HCT116 (cell line): ENCODE measurements around the gene VWA5B1.

ENCODE experiments used
- EGR1 ChIP-seq: IDR thresholded peaks from 2 replicates; pipeline ENCODE4 v1.6.1; 2012; ENCODE audit warnings: low read depth
- POLR2A ChIP-seq: IDR thresholded peaks from 2 replicates; pipeline ENCODE4 v1.7.0; 2011; ENCODE audit warnings: borderline replicate concordance; ENCODE audit not compliant: insufficient read depth, insufficient read length; ENCODE audit errors: extremely low read depth
- POLR2AphosphoS5 ChIP-seq: IDR thresholded peaks from 2 replicates; pipeline ENCODE4 v1.6.1; 2011; ENCODE audit warnings: mild to moderate bottlenecking, low read depth, low read length, moderate library complexity
- TF ChIP-seq, protein P1 (sequence below), 3 experiments: fragments of 200-600 bp in 1 of 3; sonication (generic) in 1 of 3; IDR thresholded peaks in 2 of 3; conservative IDR thresholded peaks in 1 of 3; 2 replicates each; pipeline ENCODE4 v1.5.1; 2012 to 2017; ENCODE audit warnings: low read depth in 2 of 3, low read length in 2 of 3, antibody characterized with exemption in 1 of 3, borderline replicate concordance in 1 of 3, control low read depth in 1 of 3, mild to moderate bottlenecking in 1 of 3, mixed read lengths in 1 of 3, mixed run types in 1 of 3, moderate library complexity in 1 of 3; ENCODE audit not compliant: insufficient read depth in 1 of 3
- TF ChIP-seq, protein P2 (sequence below): IDR thresholded peaks from 2 replicates; pipeline ENCODE4 v1.6.1; 2012
- TF ChIP-seq, protein P3 (sequence below): IDR thresholded peaks from 2 replicates; pipeline ENCODE4 v1.6.1; 2012; ENCODE audit warnings: low read depth
- TF ChIP-seq, protein P4 (sequence below): IDR thresholded peaks from 2 replicates; pipeline ENCODE4 v1.6.1; 2011; ENCODE audit warnings: mild to moderate bottlenecking, low read length, moderate library complexity; ENCODE audit not compliant: insufficient replicate concordance; ENCODE audit errors: extremely low read depth

DNA sequence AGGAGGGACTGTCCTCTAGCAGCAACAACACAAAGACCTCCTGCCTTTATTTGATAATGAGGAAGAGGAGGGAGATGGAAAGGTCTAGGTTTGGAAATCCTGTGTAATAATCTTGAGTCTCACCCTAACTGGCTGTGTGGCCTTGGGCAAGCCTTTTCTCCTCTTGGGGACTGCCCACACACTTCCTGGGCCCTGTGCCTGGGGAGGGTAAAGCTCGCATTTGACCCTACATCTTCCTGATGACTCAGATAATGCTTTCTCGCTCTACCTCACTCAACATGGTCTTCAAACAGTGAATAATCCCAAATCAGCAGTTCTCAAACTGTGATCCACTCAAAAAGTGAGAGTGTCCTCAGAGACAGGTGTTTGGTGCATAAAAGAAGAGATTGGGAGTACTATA is 81.2 kb downstream of the VWA5B1 start:
- TF ChIP-seq POLR2AphosphoS5 (no peak), POLR2A (no peak), EGR1 (no peak)
- TF ChIP-seq, protein P1, sequence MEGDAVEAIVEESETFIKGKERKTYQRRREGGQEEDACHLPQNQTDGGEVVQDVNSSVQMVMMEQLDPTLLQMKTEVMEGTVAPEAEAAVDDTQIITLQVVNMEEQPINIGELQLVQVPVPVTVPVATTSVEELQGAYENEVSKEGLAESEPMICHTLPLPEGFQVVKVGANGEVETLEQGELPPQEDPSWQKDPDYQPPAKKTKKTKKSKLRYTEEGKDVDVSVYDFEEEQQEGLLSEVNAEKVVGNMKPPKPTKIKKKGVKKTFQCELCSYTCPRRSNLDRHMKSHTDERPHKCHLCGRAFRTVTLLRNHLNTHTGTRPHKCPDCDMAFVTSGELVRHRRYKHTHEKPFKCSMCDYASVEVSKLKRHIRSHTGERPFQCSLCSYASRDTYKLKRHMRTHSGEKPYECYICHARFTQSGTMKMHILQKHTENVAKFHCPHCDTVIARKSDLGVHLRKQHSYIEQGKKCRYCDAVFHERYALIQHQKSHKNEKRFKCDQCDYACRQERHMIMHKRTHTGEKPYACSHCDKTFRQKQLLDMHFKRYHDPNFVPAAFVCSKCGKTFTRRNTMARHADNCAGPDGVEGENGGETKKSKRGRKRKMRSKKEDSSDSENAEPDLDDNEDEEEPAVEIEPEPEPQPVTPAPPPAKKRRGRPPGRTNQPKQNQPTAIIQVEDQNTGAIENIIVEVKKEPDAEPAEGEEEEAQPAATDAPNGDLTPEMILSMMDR (IDR thresholded peaks at IDR 0.05 in 2 of 3, conservative IDR thresholded peaks at IDR 0.05 in 1 of 3; ENCODE audit: borderline replicate concordance in 1 of 3, insufficient read depth in 1 of 3, low read depth in 2 of 3, low read length in 2 of 3), result no peak
- TF ChIP-seq, protein P2, sequence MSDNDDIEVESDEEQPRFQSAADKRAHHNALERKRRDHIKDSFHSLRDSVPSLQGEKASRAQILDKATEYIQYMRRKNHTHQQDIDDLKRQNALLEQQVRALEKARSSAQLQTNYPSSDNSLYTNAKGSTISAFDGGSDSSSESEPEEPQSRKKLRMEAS, result no peak
- TF ChIP-seq, protein P3, sequence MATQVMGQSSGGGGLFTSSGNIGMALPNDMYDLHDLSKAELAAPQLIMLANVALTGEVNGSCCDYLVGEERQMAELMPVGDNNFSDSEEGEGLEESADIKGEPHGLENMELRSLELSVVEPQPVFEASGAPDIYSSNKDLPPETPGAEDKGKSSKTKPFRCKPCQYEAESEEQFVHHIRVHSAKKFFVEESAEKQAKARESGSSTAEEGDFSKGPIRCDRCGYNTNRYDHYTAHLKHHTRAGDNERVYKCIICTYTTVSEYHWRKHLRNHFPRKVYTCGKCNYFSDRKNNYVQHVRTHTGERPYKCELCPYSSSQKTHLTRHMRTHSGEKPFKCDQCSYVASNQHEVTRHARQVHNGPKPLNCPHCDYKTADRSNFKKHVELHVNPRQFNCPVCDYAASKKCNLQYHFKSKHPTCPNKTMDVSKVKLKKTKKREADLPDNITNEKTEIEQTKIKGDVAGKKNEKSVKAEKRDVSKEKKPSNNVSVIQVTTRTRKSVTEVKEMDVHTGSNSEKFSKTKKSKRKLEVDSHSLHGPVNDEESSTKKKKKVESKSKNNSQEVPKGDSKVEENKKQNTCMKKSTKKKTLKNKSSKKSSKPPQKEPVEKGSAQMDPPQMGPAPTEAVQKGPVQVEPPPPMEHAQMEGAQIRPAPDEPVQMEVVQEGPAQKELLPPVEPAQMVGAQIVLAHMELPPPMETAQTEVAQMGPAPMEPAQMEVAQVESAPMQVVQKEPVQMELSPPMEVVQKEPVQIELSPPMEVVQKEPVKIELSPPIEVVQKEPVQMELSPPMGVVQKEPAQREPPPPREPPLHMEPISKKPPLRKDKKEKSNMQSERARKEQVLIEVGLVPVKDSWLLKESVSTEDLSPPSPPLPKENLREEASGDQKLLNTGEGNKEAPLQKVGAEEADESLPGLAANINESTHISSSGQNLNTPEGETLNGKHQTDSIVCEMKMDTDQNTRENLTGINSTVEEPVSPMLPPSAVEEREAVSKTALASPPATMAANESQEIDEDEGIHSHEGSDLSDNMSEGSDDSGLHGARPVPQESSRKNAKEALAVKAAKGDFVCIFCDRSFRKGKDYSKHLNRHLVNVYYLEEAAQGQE, result no peak
- TF ChIP-seq, protein P4, sequence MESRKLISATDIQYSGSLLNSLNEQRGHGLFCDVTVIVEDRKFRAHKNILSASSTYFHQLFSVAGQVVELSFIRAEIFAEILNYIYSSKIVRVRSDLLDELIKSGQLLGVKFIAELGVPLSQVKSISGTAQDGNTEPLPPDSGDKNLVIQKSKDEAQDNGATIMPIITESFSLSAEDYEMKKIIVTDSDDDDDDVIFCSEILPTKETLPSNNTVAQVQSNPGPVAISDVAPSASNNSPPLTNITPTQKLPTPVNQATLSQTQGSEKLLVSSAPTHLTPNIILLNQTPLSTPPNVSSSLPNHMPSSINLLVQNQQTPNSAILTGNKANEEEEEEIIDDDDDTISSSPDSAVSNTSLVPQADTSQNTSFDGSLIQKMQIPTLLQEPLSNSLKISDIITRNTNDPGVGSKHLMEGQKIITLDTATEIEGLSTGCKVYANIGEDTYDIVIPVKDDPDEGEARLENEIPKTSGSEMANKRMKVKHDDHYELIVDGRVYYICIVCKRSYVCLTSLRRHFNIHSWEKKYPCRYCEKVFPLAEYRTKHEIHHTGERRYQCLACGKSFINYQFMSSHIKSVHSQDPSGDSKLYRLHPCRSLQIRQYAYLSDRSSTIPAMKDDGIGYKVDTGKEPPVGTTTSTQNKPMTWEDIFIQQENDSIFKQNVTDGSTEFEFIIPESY, result no peak
